H54 (cell line): ENCODE measurements around the gene TEN1.
"Not testable (repeated sequence)": the region's sequence is repeated elsewhere in the genome, so short reads cannot be mapped to it uniquely, and the experiment has no call there.

Experiments used
- DNase-seq: peaks from one replicate; pipeline ENCODE4 v3.0.0; 2011; ENCODE audit warnings: low spot score, mixed read lengths; ENCODE audit not compliant: insufficient read length
- FAIRE-seq: peaks from 3 replicates; lab custom pipeline; 2011; peaks lifted over from hg19 to GRCh38; lab: Jason Lieb, UNC
- POLR2A ChIP-seq: IDR thresholded peaks from 2 replicates; pipeline ENCODE4 v1.6.1; 2011; ENCODE audit warnings: low read depth, mild to moderate bottlenecking, low read length

The TEN1 gene

GRCh38 chr17:75959839-75960511 is 19.1 kb upstream of the TEN1 start:
- FAIRE-seq (no peak), DNase-seq (no peak)
- TF ChIP-seq POLR2A, result no peak

DNA sequence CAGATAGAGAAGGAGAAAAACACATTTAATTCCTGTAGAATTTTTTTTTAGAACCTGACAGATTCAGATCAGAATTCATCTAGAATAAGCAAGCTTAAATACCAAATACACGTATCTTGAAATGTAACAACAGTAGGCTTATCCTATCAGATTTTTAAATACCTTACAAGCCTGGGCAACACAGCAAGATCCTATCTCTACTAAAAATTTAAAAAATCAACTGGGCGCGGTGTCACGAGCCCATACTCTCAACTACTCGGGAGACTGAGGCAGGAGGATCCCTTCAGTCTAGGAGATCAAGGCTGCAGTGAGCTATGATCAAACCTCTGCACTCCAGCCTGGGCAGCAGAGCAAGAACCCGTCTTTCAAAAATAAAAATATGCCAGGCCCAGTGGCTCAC is 13.6 kb upstream of the TEN1 start:
- TF ChIP-seq POLR2A, result no peak
- no peak for DNase-seq
- FAIRE-seq, result no peak

DNA sequence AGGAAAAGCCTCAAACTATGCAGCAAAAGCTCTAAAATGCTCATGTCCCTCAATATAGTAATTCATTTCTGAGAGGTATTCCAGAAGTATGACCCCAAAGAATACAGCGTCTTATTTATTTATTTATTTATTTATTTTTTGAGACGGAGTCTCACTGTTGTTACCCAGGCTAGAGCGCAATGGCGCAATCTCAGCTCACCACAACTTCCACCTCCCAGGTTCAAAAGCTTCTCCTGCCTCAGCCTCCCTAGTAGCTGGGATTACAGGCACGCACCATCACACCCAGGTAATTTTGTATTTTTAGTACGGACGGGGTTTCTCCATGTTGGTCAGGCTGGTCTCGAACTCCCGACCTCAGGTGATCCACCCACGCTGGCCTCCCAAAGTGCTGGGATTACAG is 10.0 kb upstream of the TEN1 start:
- not testable (repeated sequence) for FAIRE-seq, DNase-seq

- no peak for FAIRE-seq
- DNase-seq, result no peak
- no peak for TF ChIP-seq POLR2A
Observed at GRCh38 chr17:75970011-75970523, 9.0 kb upstream of the TEN1 start.

DNA sequence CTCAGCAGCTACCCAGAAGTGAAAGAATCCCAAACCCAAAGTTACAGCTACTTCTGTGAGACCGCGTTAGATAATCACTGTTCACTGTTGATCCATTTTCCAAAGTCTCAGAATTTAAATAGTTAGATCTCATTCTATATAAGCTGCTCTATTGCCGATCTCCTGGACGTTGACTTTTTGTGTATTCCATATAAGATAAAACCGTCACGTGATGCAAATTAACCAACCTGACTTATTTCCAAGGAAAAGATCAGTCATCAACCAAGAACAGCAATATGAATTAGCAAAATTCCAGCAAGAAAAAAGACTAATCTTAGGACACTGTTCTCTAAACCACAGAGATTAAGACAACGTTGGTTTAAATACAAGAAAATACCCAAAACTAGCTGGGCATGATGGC is 8.4 kb upstream of the TEN1 start:
- no peak for FAIRE-seq
- DNase-seq, result no peak
- TF ChIP-seq POLR2A, result no peak

GRCh38 chr17:75975187-75975586 is 3.9 kb upstream of the TEN1 start:
- DNase-seq, FAIRE-seq: not testable (repeated sequence)

GRCh38 chr17:75975757-75976174 is 3.3 kb upstream of the TEN1 start:
- no peak for FAIRE-seq
- no peak for TF ChIP-seq POLR2A

GRCh38 chr17:75976175-75976848 is 2.7 kb upstream of the TEN1 start:
- TF ChIP-seq POLR2A, result no peak
- FAIRE-seq, result no peak
- DNase-seq, result no peak

More at GRCh38 chr17:75975757-75976174, 3.3 kb upstream of the TEN1 start:
- no peak for DNase-seq

- TF ChIP-seq POLR2A, result no peak
- DNase-seq (no peak), FAIRE-seq (no peak)
Observed at GRCh38 chr17:75979705-75980187, 706 bp downstream of the TEN1 start.

GRCh38 chr17:75980188-75981018 is 1.4 kb downstream of the TEN1 start:
- FAIRE-seq (no peak), DNase-seq (no peak)
- TF ChIP-seq POLR2A, result no peak

GRCh38 chr17:75981019-75981615 is 2.1 kb downstream of the TEN1 start:
- DNase-seq (no peak), FAIRE-seq (no peak)
- TF ChIP-seq POLR2A, result no peak

DNA sequence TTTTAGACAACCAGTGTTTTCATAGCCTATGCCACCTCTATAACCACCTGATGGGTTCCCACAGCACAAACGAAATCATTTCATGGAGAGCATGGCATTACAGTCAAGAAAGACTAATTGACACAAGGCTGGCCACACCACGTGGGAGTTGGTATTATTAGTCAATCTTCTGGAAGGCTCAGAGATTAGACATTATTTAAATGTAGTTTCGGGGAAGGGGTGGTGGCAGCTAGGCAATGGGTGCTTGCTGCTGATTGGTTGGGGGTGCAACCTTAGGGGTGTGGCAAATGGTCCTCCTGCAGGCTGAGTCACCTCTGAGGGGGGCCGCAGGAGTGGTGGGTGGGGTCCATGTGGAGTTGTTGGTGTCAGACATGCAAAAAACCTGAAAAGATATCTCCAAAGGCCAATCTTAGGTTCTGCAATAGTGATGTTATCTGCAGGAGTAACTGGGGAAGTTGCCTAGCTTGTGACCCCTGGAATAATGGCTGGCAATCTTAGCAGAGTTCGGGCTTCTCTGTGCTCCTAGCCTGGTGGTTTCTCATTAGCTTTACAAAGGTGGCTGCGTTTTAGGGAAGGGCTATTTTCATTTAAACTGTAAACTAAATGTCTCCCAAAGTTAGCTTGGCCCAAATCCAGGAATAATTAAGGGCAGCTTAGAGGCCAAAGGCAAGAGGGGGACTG is 4.6 kb downstream of the TEN1 start:
- DNase-seq, result no peak
- no peak for FAIRE-seq
- TF ChIP-seq POLR2A, result no peak

- no peak for TF ChIP-seq POLR2A
- FAIRE-seq (no peak), DNase-seq (no peak)
Observed at GRCh38 chr17:75985986-75986385, 6.9 kb downstream of the TEN1 start.

DNA sequence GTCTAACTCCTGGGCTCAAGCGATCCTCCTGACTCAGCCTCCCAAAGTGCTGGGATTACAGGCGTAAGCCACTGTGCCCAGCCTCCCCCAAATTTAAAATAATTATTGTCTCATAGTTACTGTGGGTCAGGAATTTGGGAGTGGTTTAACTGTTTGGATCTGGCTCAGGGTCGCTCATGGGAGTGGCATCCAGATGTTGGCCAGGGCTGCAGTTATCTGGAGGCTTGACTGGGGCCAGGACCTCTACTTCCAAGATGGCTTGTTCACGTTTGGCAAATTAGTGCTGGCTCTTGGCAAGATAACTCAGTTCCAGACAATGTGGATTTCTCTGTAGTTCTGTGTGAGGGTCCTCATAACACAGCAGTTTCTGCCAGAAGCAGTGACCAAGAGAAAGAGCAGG is 8.0 kb downstream of the TEN1 start:
- no peak for TF ChIP-seq POLR2A
- FAIRE-seq, result no peak
- no peak for DNase-seq
